HG02759 (cell line): Measurements from ENCODE around the gene CNNM2.
"Not testable (repeated sequence)": the region's sequence is repeated elsewhere in the genome, so short reads cannot be mapped to it uniquely, and the experiment has no call there.

ENCODE experiments used
- ATAC-seq: cut with Tn5 transposase; IDR thresholded peaks from one replicate; pipeline ENCODE4 v1.9.1; 2021; ENCODE audit warnings: mild to moderate bottlenecking, moderate library complexity; ENCODE audit not compliant: unreplicated experiment

CNNM2 gene

GRCh38 chr10:103130180-103130579, 212.1 kb downstream of the CNNM2 start:
- not testable (repeated sequence) for ATAC-seq

DNA sequence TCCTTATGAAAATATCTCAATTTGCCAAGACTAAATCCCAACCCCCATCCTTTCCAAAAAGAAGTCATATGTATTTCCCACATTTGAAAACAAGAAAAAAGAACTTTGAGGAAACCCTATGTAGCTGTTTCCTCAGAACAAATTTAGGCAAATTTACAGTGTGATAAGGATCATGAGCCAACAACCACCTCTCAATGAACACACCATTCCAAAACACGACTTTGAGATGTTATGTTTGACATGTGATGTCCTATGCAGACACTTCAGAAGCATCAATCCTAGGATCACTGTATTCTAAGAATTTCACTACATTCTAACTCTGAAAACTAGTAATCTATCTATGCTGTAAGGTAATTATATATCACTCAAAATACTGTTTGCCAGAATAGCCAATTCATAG, 212.8 kb downstream of the CNNM2 start:
- ATAC-seq = no peak

DNA sequence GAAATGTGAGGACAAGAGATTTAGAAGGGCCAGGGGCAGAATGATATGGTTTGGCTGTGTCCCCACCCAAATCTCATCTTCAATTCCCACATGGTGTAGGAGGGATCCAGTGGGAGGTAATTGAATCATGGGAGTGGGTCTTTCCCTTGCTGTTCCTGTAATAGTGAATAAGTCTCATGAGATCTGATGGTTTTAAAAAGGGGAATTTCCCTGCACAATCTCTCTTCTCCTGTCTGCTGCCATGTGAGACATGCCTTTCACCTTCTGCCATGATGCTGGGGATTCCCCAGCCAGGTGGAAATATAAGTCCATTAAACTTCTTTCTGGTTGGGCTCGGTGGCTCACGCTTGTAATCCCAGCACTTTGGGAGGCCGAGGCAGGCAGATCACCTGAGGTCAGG, 217.1 kb downstream of the CNNM2 start:
- ATAC-seq = not testable (repeated sequence)

- ATAC-seq = no peak
These were observed 221.7 kb downstream of the CNNM2 start for GRCh38 chr10:103139803-103140202.
